ENCODE data around the gene IL6R.

DNA sequence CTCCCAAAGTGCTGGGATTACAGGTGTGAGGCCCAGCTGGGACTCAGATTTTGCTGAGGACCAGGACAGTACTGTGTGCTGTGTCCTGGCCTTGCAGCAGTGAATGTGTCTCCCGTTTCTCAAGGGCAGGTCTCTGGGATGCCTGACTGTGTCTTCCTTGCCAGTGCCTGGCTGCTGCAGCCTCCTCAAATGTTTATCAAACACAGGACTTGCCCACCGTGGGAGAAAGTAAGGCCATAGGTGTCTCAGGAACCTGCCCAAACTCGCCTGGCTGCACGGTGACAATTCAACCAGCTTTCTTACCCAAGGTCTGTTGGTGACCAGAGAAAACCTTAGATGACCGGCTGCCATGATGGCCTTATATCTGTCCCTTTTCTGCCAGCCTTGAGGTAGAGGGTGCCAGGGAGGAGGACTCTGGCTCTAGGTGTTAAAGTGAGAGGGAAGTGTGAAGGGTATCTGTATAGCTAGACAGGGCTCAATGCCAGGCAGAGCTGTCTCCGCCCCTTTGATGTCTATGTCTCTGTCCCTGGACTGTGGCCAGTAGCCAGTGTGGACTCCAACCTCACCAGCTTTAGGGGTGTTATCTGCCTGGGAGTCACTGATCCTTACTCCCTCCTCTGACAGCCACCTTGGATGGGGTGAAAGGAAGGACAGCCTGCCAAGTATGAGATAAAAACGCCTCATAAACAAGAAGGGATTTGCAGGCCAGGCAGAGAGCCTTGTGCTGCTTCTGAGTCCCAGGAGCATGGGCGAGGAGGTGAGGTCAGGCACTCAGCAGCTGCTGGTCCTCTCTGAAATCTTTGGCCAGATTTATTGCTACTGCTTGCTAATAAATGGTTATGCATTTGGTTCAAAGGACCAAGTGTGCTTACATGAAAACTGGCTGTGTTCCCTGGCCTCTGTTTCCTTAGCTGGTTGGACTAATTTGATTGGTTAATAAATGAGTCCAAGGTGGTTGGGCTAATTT is 22.3 kb downstream of the IL6R start:
- no peak for TF ChIP-seq CTCF (IDR thresholded peaks at IDR 0.05)
- TF ChIP-seq EZH2 (IDR thresholded peaks at IDR 0.05; ENCODE audit: borderline replicate concordance, insufficient read depth, low read depth, low read length, poor library complexity, severe bottlenecking), result no peak

Measured in B cell (primary cell).